ENCODE measurements around the gene PELI3. TPM values are rescaled to one million over a fixed set of nuclear protein-coding genes. Genes with fewer than 3 reads are reported as not detected.

PELI3 gene
- total RNA-seq, 1 donor from 2014 or later: 21.6 TPM

GRCh38 chr11:66523611-66524010, 56.9 kb downstream of the PELI3 start:
- DNase-seq (ENCODE audit: extremely low spot score in 2 of 2): no peak
- intact Hi-C loops (cut with DNase I): no loop called here
- peaks cover 0 to 55% of the 10 kb centered on the region in 2 donors for H3K36me3 ChIP-seq
- H3K4me3 ChIP-seq: no peak overlapping the region
- TF ChIP-seq POLR2A (IDR thresholded peaks at IDR 0.05) (no peak), POLR2AphosphoS5 (IDR thresholded peaks at IDR 0.05; ENCODE audit: insufficient read depth in 1 of 2, low read depth in 1 of 2) (no peak), CTCF (IDR thresholded peaks at IDR 0.05) (no peak)
- no peaks in the 10 kb centered on the region for H3K27me3 ChIP-seq
- no peak overlapping the region for H3K27ac ChIP-seq
- no peaks in the 10 kb centered on the region for H3K9me3 ChIP-seq
- H3K4me1 ChIP-seq: no peaks in the 10 kb centered on the region

GRCh38 chr11:66524304-66525040, 57.8 kb downstream of the PELI3 start:
- no peak for DNase-seq (ENCODE audit: extremely low spot score in 2 of 2)
- peaks cover 0 to 54% of the 10 kb centered on the region in 2 donors for H3K36me3 ChIP-seq
- intact Hi-C loops (cut with DNase I): no loop called here
- H3K27me3 ChIP-seq: no peaks in the 10 kb centered on the region
- H3K4me3 ChIP-seq: no peak overlapping the region
- no peak for TF ChIP-seq POLR2A (IDR thresholded peaks at IDR 0.05)
- no peak for TF ChIP-seq POLR2AphosphoS5 (IDR thresholded peaks at IDR 0.05; ENCODE audit: insufficient read depth in 1 of 2, low read depth in 1 of 2)
- TF ChIP-seq CTCF (IDR thresholded peaks at IDR 0.05): no peak
- H3K4me1 ChIP-seq: no peaks in the 10 kb centered on the region
- no peak overlapping the region for H3K27ac ChIP-seq
- H3K9me3 ChIP-seq: no peaks in the 10 kb centered on the region

Small RNA genes lying within 50 kb of the gene (small RNA-seq; reads per million reads assigned to genes)
- not detected for gene RF00416

Other genes starting within 250 kb of the PELI3 start
- gene KLC2, start 209.2 kb upstream of the PELI3 start, total RNA-seq: 14.0 TPM
- 72.7 TPM for gene RAB1B, start 198.3 kb upstream of the PELI3 start, total RNA-seq
- gene CNIH2, start 188.7 kb upstream of the PELI3 start, total RNA-seq: 3.2 TPM
- gene YIF1A, start 177.8 kb upstream of the PELI3 start, total RNA-seq: 130 TPM
- gene TMEM151A, start 175.0 kb upstream of the PELI3 start, total RNA-seq: 1.7 TPM
- 45.2 TPM for gene CD248, start 149.9 kb upstream of the PELI3 start, total RNA-seq
- gene RIN1, start 130.5 kb upstream of the PELI3 start, total RNA-seq: 19.2 TPM
- gene BRMS1, start 121.8 kb upstream of the PELI3 start, total RNA-seq: 37.1 TPM
- 25.0 TPM for gene B4GAT1, start 119.3 kb upstream of the PELI3 start, total RNA-seq
- 4.2 TPM for gene SLC29A2, start 95.1 kb upstream of the PELI3 start, total RNA-seq
- not detected for gene NPAS4, start 45.9 kb upstream of the PELI3 start, total RNA-seq
- 49.4 TPM for gene MRPL11, start 28.1 kb upstream of the PELI3 start, total RNA-seq
- gene DPP3, start 13.5 kb downstream of the PELI3 start, total RNA-seq: 10.8 TPM
- gene BBS1, start 43.7 kb downstream of the PELI3 start, total RNA-seq: 53.8 TPM
- gene ZDHHC24, start 79.1 kb downstream of the PELI3 start, total RNA-seq: 16.5 TPM
- not detected for gene ACTN3, start 80.0 kb downstream of the PELI3 start, total RNA-seq
- 85.7 TPM for gene CTSF, start 101.7 kb downstream of the PELI3 start, total RNA-seq
- 0.74 TPM for gene CCDC87, start 126.2 kb downstream of the PELI3 start, total RNA-seq
- 42.5 TPM for gene CCS, start 126.3 kb downstream of the PELI3 start, total RNA-seq
- 34.9 TPM for gene RBM14, start 149.7 kb downstream of the PELI3 start, total RNA-seq
- 61.1 TPM for gene RBM4, start 171.8 kb downstream of the PELI3 start, total RNA-seq
- gene RBM4B, start 211.0 kb downstream of the PELI3 start, total RNA-seq: 17.4 TPM

Measured in vagina (tissue), 2 donors.